ENCODE measurements around the gene FOXK2.
A peak's percentile ranks its signal among the peaks of the same experiment; 100 is the strongest.
"Not testable (repeated sequence)": the region's sequence is repeated elsewhere in the genome, so short reads cannot be mapped to it uniquely, and the experiment has no call there.

Gene FOXK2

DNA sequence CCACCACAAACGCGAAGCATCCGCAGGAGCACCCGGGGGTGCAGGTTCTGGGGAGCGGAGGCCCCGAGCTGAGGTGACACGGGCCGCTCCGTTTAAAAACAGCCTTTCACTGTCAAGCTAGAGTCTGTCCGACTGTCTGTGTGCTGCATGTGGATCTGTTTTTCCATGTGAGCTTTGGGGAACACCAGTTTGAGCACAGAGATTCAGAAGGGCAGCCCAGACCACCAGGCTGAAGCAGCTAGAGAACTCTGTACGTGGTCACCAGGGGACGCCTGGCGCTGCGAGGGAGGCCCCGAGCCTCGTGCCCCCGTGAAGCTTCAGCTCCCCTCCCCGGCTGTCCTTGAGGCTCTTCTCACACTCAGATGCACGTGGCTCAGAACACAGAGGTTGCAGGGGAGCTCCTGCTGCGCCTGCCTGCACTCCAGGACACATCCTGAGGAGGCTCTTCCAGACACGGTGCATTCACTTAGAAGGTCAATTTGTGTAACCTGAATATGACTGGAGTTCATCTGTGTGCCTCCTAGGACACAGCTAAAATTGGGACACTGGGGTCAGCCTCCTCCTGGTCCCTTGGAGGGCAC lies 15.7 kb upstream of the FOXK2 start:
- H3K4me3 Mint-ChIP-seq, result no peak overlapping the region
- DNase-seq, result no peak
- ATAC-seq (replicated peaks), result no peak
- H3K27ac Mint-ChIP-seq, result no peak overlapping the region
- H3K27me3 Mint-ChIP-seq, result no peaks in the 10 kb centered on the region
- H3K4me1 Mint-ChIP-seq, result peaks cover 15 to 17% of the 10 kb centered on the region in 2 donors
- H3K36me3 Mint-ChIP-seq, result no peaks in the 10 kb centered on the region
- H3K9me3 Mint-ChIP-seq, result no peaks in the 10 kb centered on the region

DNA sequence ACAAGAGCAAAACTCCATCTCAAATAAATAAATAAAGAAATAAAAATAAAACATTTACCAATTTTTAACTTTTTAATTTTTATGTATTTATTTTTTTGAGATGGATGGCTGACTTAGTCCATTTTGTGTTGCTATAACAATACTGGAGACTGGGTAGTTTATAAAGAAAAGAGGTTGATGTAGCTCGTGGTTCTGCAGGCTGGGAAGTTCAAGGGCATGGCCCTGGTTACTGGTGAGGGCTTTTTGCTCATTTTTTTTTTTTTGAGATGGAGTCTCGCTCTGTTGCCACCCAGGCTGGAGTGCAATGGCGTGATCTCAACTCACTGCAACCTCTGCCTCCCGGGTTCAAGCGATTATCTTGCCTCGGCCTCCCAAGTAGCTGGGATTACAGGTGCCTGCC lies 14.2 kb upstream of the FOXK2 start:
- Mint-ChIP-seq H3K27ac (no peak overlapping the region), H3K4me3 (no peak overlapping the region), H3K9me3 (no peaks in the 10 kb centered on the region), H3K27me3 (no peaks in the 10 kb centered on the region), H3K4me1 (peaks cover 11% of the 10 kb centered on the region in 2 donors), H3K36me3 (no peaks in the 10 kb centered on the region)
- ATAC-seq (replicated peaks) (no peak), DNase-seq (no peak)

GRCh38 chr17:82506402-82506801 lies 13.1 kb upstream of the FOXK2 start:
- H3K27me3 Mint-ChIP-seq, H3K36me3 Mint-ChIP-seq, H3K9me3 Mint-ChIP-seq: not testable (repeated sequence)
- Mint-ChIP-seq H3K4me3 (peak overlapping the region; percentile 13 to 46), H3K4me1 (peaks cover 11% of the 10 kb centered on the region in 2 donors), H3K27ac (peak overlapping the region; percentile 84)
- ATAC-seq (replicated peaks) (peak; percentile 99 to 100), DNase-seq (peak; percentile 73)

DNA sequence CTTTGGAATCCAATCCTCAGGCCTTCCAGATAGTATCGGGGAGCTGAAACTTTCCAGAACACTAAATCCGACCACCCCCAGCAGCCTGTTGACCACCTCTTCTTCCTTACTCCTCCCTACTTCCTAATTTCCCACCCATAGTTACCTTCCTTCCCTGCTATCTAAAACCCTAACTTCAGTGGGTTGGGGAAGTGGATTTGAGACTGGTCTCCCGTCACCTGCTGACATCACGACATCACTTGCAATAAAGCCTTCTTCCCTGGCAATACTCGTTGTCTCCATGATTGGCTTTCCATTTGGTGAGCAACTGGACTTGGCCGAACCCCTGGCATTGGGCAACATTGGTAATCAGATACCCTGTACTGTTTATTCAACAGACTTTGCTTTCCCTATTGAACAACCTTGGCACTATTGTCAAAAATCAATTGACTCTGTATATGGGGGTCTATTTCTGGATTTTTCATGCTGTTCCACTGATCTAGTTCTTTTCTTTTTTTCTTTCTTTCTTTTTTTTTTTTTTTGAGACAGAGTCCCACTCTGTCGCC lies 11.8 kb upstream of the FOXK2 start:
- no peaks in the 10 kb centered on the region for H3K27me3 Mint-ChIP-seq
- ATAC-seq (replicated peaks) (no peak), DNase-seq (no peak)
- H3K27ac Mint-ChIP-seq, result peak overlapping the region; percentile 38
- H3K4me1 Mint-ChIP-seq, result peaks cover 11% of the 10 kb centered on the region in 2 donors
- H3K4me3 Mint-ChIP-seq, result no peak overlapping the region
- H3K9me3 Mint-ChIP-seq, result no peaks in the 10 kb centered on the region
- H3K36me3 Mint-ChIP-seq, result no peaks in the 10 kb centered on the region

GRCh38 chr17:82511642-82512041 lies 7.9 kb upstream of the FOXK2 start:
- not testable (repeated sequence) for H3K4me3 Mint-ChIP-seq; H3K9me3 Mint-ChIP-seq; ATAC-seq (replicated peaks); H3K27me3 Mint-ChIP-seq; H3K36me3 Mint-ChIP-seq; H3K27ac Mint-ChIP-seq; H3K4me1 Mint-ChIP-seq; DNase-seq

DNA sequence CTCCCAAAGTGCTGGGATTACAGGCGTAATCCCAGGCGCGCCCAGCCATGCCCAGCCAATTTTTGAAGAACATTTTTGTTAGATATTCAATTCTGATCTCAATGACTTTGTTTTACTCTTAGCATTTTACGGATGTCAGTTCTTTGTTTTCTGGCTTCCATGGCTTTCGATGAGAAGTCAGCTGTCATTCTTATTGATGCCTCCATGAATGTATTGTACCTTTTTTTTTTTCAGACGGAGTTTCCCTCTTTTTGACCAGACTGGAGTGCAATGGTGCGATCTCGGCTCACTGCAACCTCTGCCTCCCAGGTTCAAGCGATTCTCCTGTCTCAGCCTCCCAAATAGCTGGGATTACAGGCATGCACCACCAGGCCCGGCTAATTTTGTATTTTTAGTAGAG lies 5.7 kb upstream of the FOXK2 start:
- H3K36me3 Mint-ChIP-seq; H3K4me3 Mint-ChIP-seq; H3K9me3 Mint-ChIP-seq; ATAC-seq (replicated peaks); DNase-seq; H3K27me3 Mint-ChIP-seq; H3K4me1 Mint-ChIP-seq: not testable (repeated sequence)
- peak overlapping the region; percentile 31 for H3K27ac Mint-ChIP-seq

DNA sequence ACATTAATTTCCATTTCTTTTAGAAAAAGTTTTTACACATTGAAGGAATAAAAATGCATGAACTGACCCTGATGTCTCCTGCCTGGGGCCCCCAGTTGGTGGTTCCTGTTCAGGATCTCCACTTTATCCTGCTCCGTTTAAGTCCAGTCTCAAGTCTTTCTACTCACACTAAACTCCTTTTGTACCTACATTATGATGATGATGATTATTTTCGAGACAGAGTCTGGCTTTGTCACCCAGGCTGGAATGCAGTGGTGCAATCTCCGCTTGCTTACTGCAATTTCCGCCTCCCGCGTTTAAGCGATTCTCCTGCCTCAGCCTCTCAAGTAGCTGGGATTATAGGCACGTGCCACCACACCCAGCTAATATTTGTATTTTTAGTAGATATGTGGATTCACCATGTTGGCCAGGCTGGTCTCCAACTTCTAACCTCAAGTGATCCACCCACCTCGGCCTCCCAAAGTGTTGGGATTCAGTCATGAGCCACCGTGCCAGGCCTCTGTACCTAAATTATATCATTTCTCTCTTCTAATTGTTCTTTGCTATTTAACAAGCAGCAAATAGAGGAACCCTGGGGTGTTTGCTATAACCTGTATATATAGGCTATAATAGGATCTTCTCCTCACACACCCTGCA lies 2.2 kb upstream of the FOXK2 start:
- no peak for ATAC-seq (replicated peaks)
- no peak for DNase-seq
- peaks cover 3 to 7% of the 10 kb centered on the region in 2 donors for H3K36me3 Mint-ChIP-seq
- H3K4me1 Mint-ChIP-seq, result peaks cover 10 to 17% of the 10 kb centered on the region in 2 donors
- H3K27me3 Mint-ChIP-seq, result no peaks in the 10 kb centered on the region
- no peaks in the 10 kb centered on the region for H3K9me3 Mint-ChIP-seq
- H3K4me3 Mint-ChIP-seq, result no peak overlapping the region
- no peak overlapping the region for H3K27ac Mint-ChIP-seq

- H3K27me3 Mint-ChIP-seq, result no peaks in the 10 kb centered on the region
- peak; percentile 21 for DNase-seq
Measured at GRCh38 chr17:82519971-82520903, 705 bp downstream of the FOXK2 start.

DNA sequence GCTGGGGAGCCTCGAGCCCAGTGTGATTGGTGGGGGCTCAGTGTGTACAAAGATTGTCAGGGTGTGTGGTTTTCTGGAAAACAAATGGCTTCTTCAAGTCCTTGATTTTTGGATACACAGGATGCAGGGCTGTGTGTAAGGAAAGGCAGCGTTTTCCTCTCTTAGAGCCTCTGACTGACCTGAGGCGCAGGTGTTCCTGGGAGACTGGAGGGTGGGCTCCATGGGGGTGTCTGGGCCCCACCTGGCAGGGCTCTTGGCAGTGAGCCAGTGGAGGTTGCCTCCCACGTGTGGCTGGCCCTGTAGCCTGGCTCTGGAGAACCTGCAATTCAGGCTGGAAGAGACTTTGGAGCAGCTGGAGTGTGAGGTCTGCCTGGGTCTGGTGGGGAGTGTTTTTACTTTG lies 5.0 kb downstream of the FOXK2 start:
- no peaks in the 10 kb centered on the region for H3K9me3 Mint-ChIP-seq
- ATAC-seq (replicated peaks), result no peak
- DNase-seq, result no peak
- H3K4me1 Mint-ChIP-seq, result peaks cover 41 to 65% of the 10 kb centered on the region in 2 donors
- H3K27me3 Mint-ChIP-seq, result no peaks in the 10 kb centered on the region
- no peak overlapping the region for H3K27ac Mint-ChIP-seq
- H3K4me3 Mint-ChIP-seq, result peak overlapping the region in 1 of 2 donors; percentile 37
- H3K36me3 Mint-ChIP-seq, result peaks cover 16 to 31% of the 10 kb centered on the region in 2 donors

More at GRCh38 chr17:82519971-82520903, 705 bp downstream of the FOXK2 start:
- ATAC-seq (replicated peaks), result peak; percentile 33 to 37
- Mint-ChIP-seq H3K36me3 (peaks cover 11 to 20% of the 10 kb centered on the region in 2 donors), H3K4me1 (peaks cover 20 to 35% of the 10 kb centered on the region in 2 donors), H3K9me3 (no peaks in the 10 kb centered on the region), H3K27ac (peak overlapping the region; percentile 90), H3K4me3 (peak overlapping the region; percentile 94 to 95)

- peaks cover 13 to 27% of the 10 kb centered on the region in 2 donors for H3K36me3 Mint-ChIP-seq
- no peak overlapping the region for H3K4me3 Mint-ChIP-seq
- no peak overlapping the region for H3K27ac Mint-ChIP-seq
- H3K4me1 Mint-ChIP-seq, result peaks cover 43 to 70% of the 10 kb centered on the region in 2 donors
- H3K27me3 Mint-ChIP-seq, result no peaks in the 10 kb centered on the region
- ATAC-seq (replicated peaks) (no peak), DNase-seq (no peak)
- H3K9me3 Mint-ChIP-seq, result no peaks in the 10 kb centered on the region
Measured at GRCh38 chr17:82525712-82526111, 6.2 kb downstream of the FOXK2 start.

GRCh38 chr17:82527898-82528297 lies 8.4 kb downstream of the FOXK2 start:
- Mint-ChIP-seq H3K27ac (peak overlapping the region; percentile 56), H3K4me3 (no peak overlapping the region), H3K9me3 (no peaks in the 10 kb centered on the region), H3K27me3 (no peaks in the 10 kb centered on the region), H3K4me1 (peaks cover 43 to 61% of the 10 kb centered on the region in 2 donors), H3K36me3 (peaks cover 12 to 28% of the 10 kb centered on the region in 2 donors)
- ATAC-seq (replicated peaks), result no peak
- DNase-seq, result no peak

DNA sequence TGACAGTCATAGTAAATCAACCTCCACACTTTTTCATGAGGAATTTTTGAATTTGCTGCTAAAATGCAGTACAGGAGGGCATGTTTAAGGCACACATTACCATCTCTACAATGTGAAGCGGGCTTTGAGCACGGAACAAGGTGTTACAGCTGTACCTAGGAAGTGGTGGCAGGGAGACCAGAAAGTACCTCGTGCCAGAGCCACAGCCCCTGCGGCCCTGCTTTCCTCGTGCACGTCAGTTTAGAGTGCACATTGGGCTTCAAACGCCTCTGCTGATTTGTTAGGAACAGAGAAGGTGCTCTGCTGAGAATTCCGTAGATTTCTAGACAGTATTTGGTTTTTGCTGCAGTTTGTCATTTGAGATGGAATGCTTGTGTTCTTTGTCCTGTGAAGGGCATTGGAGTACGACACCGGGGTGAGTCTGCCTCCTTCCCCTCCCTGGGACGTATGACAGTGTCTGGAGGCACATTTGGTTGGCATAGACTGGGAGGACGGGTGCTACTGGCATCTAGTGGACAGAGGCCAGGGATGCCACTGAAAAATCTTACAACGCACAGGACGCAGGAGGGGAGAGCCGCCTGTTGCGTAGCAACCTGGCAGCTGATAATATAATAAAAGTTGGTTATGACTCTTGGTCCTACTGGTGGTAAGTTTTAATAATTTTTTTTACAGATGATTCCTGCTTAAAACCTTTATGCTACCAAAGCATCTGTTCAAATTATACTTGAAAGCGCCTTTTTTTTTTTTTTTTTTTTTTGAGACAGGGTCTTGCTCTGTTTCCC lies 9.1 kb downstream of the FOXK2 start:
- peaks cover 43 to 60% of the 10 kb centered on the region in 2 donors for H3K4me1 Mint-ChIP-seq
- H3K9me3 Mint-ChIP-seq, result no peaks in the 10 kb centered on the region
- no peak overlapping the region for H3K4me3 Mint-ChIP-seq
- H3K27me3 Mint-ChIP-seq, result no peaks in the 10 kb centered on the region
- no peak for ATAC-seq (replicated peaks)
- DNase-seq, result no peak
- peaks cover 9 to 24% of the 10 kb centered on the region in 2 donors for H3K36me3 Mint-ChIP-seq
- H3K27ac Mint-ChIP-seq, result no peak overlapping the region

GRCh38 chr17:82529914-82530300 lies 10.4 kb downstream of the FOXK2 start:
- peaks cover 8 to 19% of the 10 kb centered on the region in 2 donors for H3K36me3 Mint-ChIP-seq
- ATAC-seq (replicated peaks), result no peak
- peaks cover 46 to 64% of the 10 kb centered on the region in 2 donors for H3K4me1 Mint-ChIP-seq
- no peak overlapping the region for H3K4me3 Mint-ChIP-seq
- no peaks in the 10 kb centered on the region for H3K27me3 Mint-ChIP-seq
- no peak for DNase-seq
- H3K27ac Mint-ChIP-seq, result peak overlapping the region; percentile 42
- no peaks in the 10 kb centered on the region for H3K9me3 Mint-ChIP-seq
